ENCODE data around the gene ICE1.
"Not testable (repeated sequence)": the region's sequence is repeated elsewhere in the genome, so short reads cannot be mapped to it uniquely, and the experiment has no call there.

Gene ICE1

GRCh38 chr5:5421961-5422818, at the start of gene ICE1:
Gene ICE1 (plus strand): TSS chr5:5422677. CDS start chr5:5422916, 239 bp downstream.
- Mint-ChIP-seq H3K36me3 (peaks cover 2% of the 10 kb centered on the region), H3K27ac (peak within 1 kb of the TSS; percentile 99), H3K9me3 (no peaks in the 10 kb centered on the region), H3K4me3 (peak within 1 kb of the TSS; percentile 97), H3K4me1 (peaks cover 13% of the 10 kb centered on the region), H3K27me3 (no peaks in the 10 kb centered on the region)

- no peak overlapping the region for H3K27ac Mint-ChIP-seq
- H3K4me3 Mint-ChIP-seq: no peak overlapping the region
- H3K4me1 Mint-ChIP-seq: no peaks in the 10 kb centered on the region
- no peaks in the 10 kb centered on the region for H3K9me3 Mint-ChIP-seq
- no peaks in the 10 kb centered on the region for H3K27me3 Mint-ChIP-seq
- peaks cover 1% of the 10 kb centered on the region for H3K36me3 Mint-ChIP-seq
Measured at GRCh38 chr5:5372930-5373329, 49.5 kb upstream of the ICE1 start.

GRCh38 chr5:5373351-5373989, 49.0 kb upstream of the ICE1 start:
- no peaks in the 10 kb centered on the region for H3K4me1 Mint-ChIP-seq
- no peak overlapping the region for H3K27ac Mint-ChIP-seq
- no peak overlapping the region for H3K4me3 Mint-ChIP-seq
- no peaks in the 10 kb centered on the region for H3K27me3 Mint-ChIP-seq
- peaks cover 1% of the 10 kb centered on the region for H3K36me3 Mint-ChIP-seq
- no peaks in the 10 kb centered on the region for H3K9me3 Mint-ChIP-seq

GRCh38 chr5:5374009-5374715, 48.3 kb upstream of the ICE1 start:
- H3K4me1 Mint-ChIP-seq: no peaks in the 10 kb centered on the region
- H3K4me3 Mint-ChIP-seq: no peak overlapping the region
- no peaks in the 10 kb centered on the region for H3K27me3 Mint-ChIP-seq
- H3K27ac Mint-ChIP-seq: no peak overlapping the region
- no peaks in the 10 kb centered on the region for H3K9me3 Mint-ChIP-seq
- H3K36me3 Mint-ChIP-seq: peaks cover 1% of the 10 kb centered on the region

GRCh38 chr5:5377780-5378179, 44.7 kb upstream of the ICE1 start:
- Mint-ChIP-seq H3K4me1 (no peaks in the 10 kb centered on the region), H3K4me3 (no peak overlapping the region), H3K36me3 (peaks cover 1% of the 10 kb centered on the region), H3K9me3 (no peaks in the 10 kb centered on the region), H3K27me3 (no peaks in the 10 kb centered on the region), H3K27ac (no peak overlapping the region)

- no peaks in the 10 kb centered on the region for H3K27me3 Mint-ChIP-seq
- no peak overlapping the region for H3K4me3 Mint-ChIP-seq
- no peaks in the 10 kb centered on the region for H3K4me1 Mint-ChIP-seq
- H3K27ac Mint-ChIP-seq: no peak overlapping the region
- H3K36me3 Mint-ChIP-seq: peaks cover 1% of the 10 kb centered on the region
- no peaks in the 10 kb centered on the region for H3K9me3 Mint-ChIP-seq
Measured at GRCh38 chr5:5378531-5378930, 43.9 kb upstream of the ICE1 start.

GRCh38 chr5:5380298-5380697, 42.2 kb upstream of the ICE1 start:
- no peaks in the 10 kb centered on the region for H3K9me3 Mint-ChIP-seq

GRCh38 chr5:5381310-5381913, 41.1 kb upstream of the ICE1 start:
- no peak overlapping the region for H3K4me3 Mint-ChIP-seq
- H3K9me3 Mint-ChIP-seq: no peaks in the 10 kb centered on the region
- H3K27ac Mint-ChIP-seq: no peak overlapping the region
- H3K4me1 Mint-ChIP-seq: no peaks in the 10 kb centered on the region
- H3K27me3 Mint-ChIP-seq: no peaks in the 10 kb centered on the region
- H3K36me3 Mint-ChIP-seq: peaks cover 1% of the 10 kb centered on the region

More at GRCh38 chr5:5380298-5380697, 42.2 kb upstream of the ICE1 start:
- peaks cover 1% of the 10 kb centered on the region for H3K36me3 Mint-ChIP-seq
- no peaks in the 10 kb centered on the region for H3K27me3 Mint-ChIP-seq
- H3K4me3 Mint-ChIP-seq: no peak overlapping the region
- H3K4me1 Mint-ChIP-seq: no peaks in the 10 kb centered on the region
- H3K27ac Mint-ChIP-seq: no peak overlapping the region

GRCh38 chr5:5383461-5383860, 39.0 kb upstream of the ICE1 start:
- Mint-ChIP-seq H3K27ac (no peak overlapping the region), H3K4me3 (no peak overlapping the region), H3K9me3 (no peaks in the 10 kb centered on the region), H3K4me1 (no peaks in the 10 kb centered on the region), H3K27me3 (no peaks in the 10 kb centered on the region), H3K36me3 (no peaks in the 10 kb centered on the region)

GRCh38 chr5:5384660-5385330, 37.7 kb upstream of the ICE1 start:
- H3K9me3 Mint-ChIP-seq: no peaks in the 10 kb centered on the region
- H3K36me3 Mint-ChIP-seq: no peaks in the 10 kb centered on the region
- H3K27ac Mint-ChIP-seq: no peak overlapping the region
- H3K4me1 Mint-ChIP-seq: no peaks in the 10 kb centered on the region
- no peaks in the 10 kb centered on the region for H3K27me3 Mint-ChIP-seq
- H3K4me3 Mint-ChIP-seq: no peak overlapping the region

GRCh38 chr5:5385331-5385662, 37.2 kb upstream of the ICE1 start:
- no peaks in the 10 kb centered on the region for H3K27me3 Mint-ChIP-seq
- H3K4me1 Mint-ChIP-seq: no peaks in the 10 kb centered on the region
- no peaks in the 10 kb centered on the region for H3K9me3 Mint-ChIP-seq
- H3K4me3 Mint-ChIP-seq: no peak overlapping the region
- H3K27ac Mint-ChIP-seq: no peak overlapping the region
- H3K36me3 Mint-ChIP-seq: no peaks in the 10 kb centered on the region

- Mint-ChIP-seq H3K4me3 (no peak overlapping the region), H3K36me3 (peaks cover 4% of the 10 kb centered on the region), H3K27ac (no peak overlapping the region), H3K9me3 (no peaks in the 10 kb centered on the region), H3K4me1 (no peaks in the 10 kb centered on the region), H3K27me3 (no peaks in the 10 kb centered on the region)
Measured at GRCh38 chr5:5386329-5386728, 36.1 kb upstream of the ICE1 start.

- Mint-ChIP-seq H3K27me3 (no peaks in the 10 kb centered on the region), H3K27ac (no peak overlapping the region), H3K4me1 (no peaks in the 10 kb centered on the region), H3K4me3 (no peak overlapping the region), H3K36me3 (peaks cover 4% of the 10 kb centered on the region), H3K9me3 (no peaks in the 10 kb centered on the region)
Measured at GRCh38 chr5:5387192-5387591, 35.3 kb upstream of the ICE1 start.

- H3K9me3 Mint-ChIP-seq: no peaks in the 10 kb centered on the region
- no peaks in the 10 kb centered on the region for H3K27me3 Mint-ChIP-seq
- H3K4me1 Mint-ChIP-seq: no peaks in the 10 kb centered on the region
- H3K27ac Mint-ChIP-seq: no peak overlapping the region
- no peak overlapping the region for H3K4me3 Mint-ChIP-seq
- peaks cover 6% of the 10 kb centered on the region for H3K36me3 Mint-ChIP-seq
Measured at GRCh38 chr5:5387777-5388176, 34.7 kb upstream of the ICE1 start.

GRCh38 chr5:5390121-5390869, 32.2 kb upstream of the ICE1 start:
- not testable (repeated sequence) for H3K4me1 Mint-ChIP-seq, H3K9me3 Mint-ChIP-seq, H3K4me3 Mint-ChIP-seq, H3K27me3 Mint-ChIP-seq, H3K27ac Mint-ChIP-seq
- peaks cover 10% of the 10 kb centered on the region for H3K36me3 Mint-ChIP-seq

Data from activated naive CD4-positive, alpha-beta T cell treated with anti-CD3 and anti-CD28 coated beads, Interleukin-2, amount 50 U/mL, for 24 hours (primary cell).